GM10248 (cell line): Measurements from ENCODE around the gene TIMELESS.
A peak's percentile ranks its signal among the peaks of the same experiment; 100 is the strongest.

ENCODE experiments used
- CTCF ChIA-PET: fragments of 300-600 bp; sonication (Branson Sonifier 250); formaldehyde crosslinking; extraction: SDS; loops from one replicate; lab custom pipeline; 2021; ENCODE audit warnings: antibody characterized with exemption; lab: Yijun Ruan, JAX
- POLR2A ChIA-PET: fragments of 350-650 bp; sonication (Branson Sonifier 250); formaldehyde crosslinking; extraction: SDS; loops from one replicate; lab custom pipeline; 2020; ENCODE audit warnings: antibody characterized with exemption; lab: Yijun Ruan, JAX
- DNase-seq: peaks from one replicate; pipeline ENCODE4 v3.0.0; 2012; ENCODE audit errors: extremely low spot score
- TF ChIP-seq, protein P1 (sequence below): IDR thresholded peaks from 2 replicates; pipeline ENCODE4 v1.5.1; 2012; ENCODE audit warnings: mild to moderate bottlenecking, low read depth; ENCODE audit errors: extremely low read depth, missing control alignments, control extremely low read depth

Gene TIMELESS

DNA sequence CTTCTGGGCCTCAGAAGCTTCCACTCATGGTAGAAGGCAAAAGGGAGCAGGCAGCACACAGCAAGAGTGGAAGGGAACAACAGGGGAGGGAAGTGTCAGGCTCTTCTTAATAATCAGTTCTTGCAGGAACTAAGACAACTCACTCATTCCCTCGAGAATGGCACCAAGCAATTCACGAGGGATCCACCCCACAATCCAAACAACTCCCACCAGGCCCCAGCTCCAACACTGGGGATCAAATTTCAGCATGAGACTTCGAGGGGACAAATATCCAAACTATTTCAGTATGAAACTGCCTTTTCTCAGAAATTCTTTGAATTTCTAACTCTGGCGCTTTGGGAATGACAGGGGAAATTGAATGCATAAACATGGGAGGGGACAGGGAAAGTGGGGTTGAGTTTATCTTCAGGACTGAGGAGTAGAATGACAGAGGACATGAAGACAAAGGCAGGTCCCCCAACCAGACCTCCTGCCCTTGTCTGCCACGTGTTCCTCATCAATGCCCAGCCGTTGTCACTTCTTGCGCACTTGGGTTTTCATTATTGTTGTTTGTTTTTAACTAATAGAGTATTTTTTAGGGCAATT is 62.0 kb downstream of the TIMELESS start:
- ChIA-PET POLR2A (no interaction called here), CTCF (interaction anchor here (1.0 to 1.8 kb wide), 4 partner anchors 9 to 129 kb away, joined by 3 to 5 read pairs (median 4); partner anchors contain the start of gene ANKRD52)
- DNase-seq, result no peak
- TF ChIP-seq, protein P1, sequence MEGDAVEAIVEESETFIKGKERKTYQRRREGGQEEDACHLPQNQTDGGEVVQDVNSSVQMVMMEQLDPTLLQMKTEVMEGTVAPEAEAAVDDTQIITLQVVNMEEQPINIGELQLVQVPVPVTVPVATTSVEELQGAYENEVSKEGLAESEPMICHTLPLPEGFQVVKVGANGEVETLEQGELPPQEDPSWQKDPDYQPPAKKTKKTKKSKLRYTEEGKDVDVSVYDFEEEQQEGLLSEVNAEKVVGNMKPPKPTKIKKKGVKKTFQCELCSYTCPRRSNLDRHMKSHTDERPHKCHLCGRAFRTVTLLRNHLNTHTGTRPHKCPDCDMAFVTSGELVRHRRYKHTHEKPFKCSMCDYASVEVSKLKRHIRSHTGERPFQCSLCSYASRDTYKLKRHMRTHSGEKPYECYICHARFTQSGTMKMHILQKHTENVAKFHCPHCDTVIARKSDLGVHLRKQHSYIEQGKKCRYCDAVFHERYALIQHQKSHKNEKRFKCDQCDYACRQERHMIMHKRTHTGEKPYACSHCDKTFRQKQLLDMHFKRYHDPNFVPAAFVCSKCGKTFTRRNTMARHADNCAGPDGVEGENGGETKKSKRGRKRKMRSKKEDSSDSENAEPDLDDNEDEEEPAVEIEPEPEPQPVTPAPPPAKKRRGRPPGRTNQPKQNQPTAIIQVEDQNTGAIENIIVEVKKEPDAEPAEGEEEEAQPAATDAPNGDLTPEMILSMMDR, result no peak

DNA sequence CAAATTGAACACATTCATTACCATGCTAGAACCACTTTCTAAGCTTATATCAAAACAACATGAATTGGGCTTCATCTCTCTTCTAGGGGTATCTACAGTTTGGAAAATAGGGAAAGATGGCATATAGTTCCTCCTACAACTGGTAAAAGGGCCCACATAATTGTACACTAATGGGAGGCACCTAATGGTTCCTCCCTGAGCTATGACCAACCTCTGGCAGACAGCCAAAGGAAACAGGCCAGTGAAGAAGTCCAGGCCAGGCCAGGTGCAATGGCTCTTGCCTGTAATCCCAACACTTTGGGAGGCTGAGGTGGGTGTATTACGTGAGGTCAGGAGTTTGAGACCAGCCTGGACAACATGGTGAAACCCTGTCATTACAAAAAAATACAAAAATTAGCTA is 63.4 kb downstream of the TIMELESS start:
- TF ChIP-seq, protein P1, result no peak
- ChIA-PET POLR2A (no interaction called here), CTCF (interaction anchor here (1.1 to 2.1 kb wide), 4 partner anchors 10 to 128 kb away, joined by 3 to 7 read pairs (median 4); partner anchors contain the start of gene ANKRD52)
- DNase-seq, result no peak

DNA sequence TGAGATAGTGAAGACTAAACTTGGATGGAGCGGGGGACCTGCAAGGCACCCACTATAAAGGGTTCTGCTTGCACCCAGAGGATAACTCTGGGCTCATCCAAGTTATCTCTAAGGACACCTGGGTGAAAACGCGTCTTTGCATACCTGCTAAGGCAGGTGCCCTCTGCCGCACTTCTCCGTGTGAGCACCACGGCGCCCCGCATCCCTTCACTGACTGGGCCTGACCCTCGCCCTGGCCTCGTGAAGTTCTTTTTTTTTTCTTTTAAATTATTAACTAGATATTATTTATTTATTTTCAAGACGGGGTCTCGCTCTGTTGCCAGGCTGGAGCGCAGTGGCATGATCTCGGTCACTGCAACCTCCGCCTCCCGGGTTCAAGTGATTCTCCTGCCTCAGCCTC is 66.6 kb downstream of the TIMELESS start:
- TF ChIP-seq, protein P1, result no peak
- ChIA-PET POLR2A (no interaction called here), CTCF (interaction anchor here (1.0 to 1.2 kb wide), 3 partner anchors 81 to 149 kb away, joined by 3 to 4 read pairs (median 3); no protein-coding TSS in a partner anchor)
- no peak for DNase-seq

DNA sequence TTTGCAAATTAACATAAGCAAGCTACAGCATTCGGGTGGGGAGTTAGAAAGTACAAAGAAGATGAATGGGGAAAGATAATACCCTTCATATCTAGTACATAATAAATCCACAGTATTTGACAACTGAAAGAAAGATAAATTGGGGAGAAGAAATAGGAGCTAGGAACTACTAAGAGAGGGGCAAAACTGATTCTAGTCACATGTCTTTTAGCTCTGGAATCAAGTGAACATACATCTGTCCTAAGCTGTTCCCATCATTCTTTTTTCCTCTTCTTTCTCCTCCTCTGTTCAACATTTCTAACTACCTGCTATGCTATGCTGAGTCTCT is 71.3 kb downstream of the TIMELESS start:
- TF ChIP-seq, protein P1, result no peak
- no peak for DNase-seq
- POLR2A ChIA-PET, result no interaction called here
- CTCF ChIA-PET, result interaction anchor here (1.5 to 2.4 kb wide), 3 partner anchors 11 to 18 kb away, joined by 3 to 8 read pairs (median 8); partner anchors contain the start of gene STAT2

DNA sequence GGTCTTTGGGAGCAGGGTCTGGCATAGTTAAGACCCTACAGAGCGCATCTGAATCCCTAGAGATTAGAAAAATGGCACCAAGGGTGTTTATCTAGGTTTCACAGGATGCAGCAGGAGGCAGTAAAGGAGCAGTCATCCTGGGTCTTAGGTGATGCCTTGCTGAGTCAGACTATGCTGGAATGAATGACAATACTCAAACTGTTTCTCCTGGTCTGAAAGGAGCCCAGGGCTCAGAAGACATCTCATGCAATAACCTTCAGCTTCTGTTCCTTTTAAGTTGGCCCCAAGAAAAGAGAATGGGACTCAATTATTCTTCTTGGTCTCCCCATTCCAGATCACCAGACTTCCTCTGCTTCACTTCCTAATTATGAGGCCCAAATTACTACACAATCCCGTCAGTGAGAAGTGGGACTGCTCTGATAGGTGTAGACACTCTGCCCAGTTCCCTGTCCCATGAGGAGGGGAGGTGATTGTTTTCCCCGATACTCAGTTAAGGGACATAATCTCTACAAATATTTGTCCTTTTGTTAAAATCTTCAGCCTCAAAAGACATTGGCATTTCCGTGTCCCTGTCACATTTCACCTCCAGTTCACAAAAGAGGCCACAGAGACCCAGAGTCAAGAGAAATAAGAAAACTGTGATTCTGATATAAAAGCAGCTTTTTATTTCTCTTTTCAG is 71.8 kb downstream of the TIMELESS start:
- TF ChIP-seq, protein P1, result no peak
- DNase-seq, result no peak
- ChIA-PET POLR2A (no interaction called here), CTCF (interaction anchor here (1.2 to 2.4 kb wide), 6 partner anchors 10 to 188 kb away, joined by 3 to 8 read pairs (median 4); partner anchors contain the start of genes SMARCC2 and STAT2)

DNA sequence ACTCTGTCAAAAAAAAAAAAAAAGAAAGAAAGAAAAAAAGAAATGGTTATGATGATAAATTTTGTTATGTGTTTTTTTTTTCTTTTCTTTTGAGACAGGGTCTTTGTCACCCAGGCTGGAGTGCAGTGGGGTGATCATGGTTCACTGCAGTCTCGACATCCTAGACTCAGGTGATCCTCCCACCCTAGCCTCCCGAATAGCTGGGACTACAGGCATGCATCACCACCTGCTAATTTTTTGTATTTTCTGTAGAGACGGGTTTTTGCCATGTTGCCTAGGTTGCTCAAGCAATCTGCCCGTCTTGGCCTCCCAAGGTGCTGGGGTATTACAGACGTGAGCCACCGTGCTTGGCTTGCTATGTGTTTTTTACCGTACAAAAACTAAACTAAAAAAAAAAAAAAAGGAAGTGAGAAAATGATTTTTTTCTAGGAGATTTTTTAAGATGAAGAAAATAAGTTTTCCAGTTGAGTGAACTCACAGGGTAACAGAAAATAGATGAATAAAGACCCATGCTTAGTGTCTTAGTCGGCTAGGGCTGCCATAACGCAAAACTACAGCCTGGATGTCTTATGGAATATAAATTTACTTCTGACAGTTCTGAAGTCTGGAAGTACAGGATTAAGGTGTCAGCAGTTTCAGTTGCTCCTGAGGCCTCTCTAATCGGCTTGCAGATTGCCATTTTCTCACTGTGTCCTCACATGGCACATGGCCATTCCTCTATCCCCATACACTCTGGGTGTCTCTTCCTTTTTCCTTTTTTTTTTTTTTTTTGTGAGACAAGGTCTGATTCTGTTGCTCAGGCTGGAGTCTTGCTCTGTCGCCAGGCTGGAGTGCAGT is 73.4 kb downstream of the TIMELESS start:
- POLR2A ChIA-PET, result interaction anchor here (0.7 to 1.6 kb wide), 2 partner anchors 16 to 628 kb away, joined by 4 to 10 read pairs; partner anchors contain the start of gene STAT2
- peak; percentile 35 for DNase-seq
- CTCF ChIA-PET, result interaction anchor here (0.6 to 2.5 kb wide), 10 partner anchors 8 to 186 kb away, joined by 3 to 8 read pairs (median 4); partner anchors contain the start of genes SMARCC2 and STAT2
- TF ChIP-seq, protein P1, result no peak
